GM21528 (cell line): ENCODE measurements around the gene TAS1R2.

Experiments used
- ATAC-seq: cut with Tn5 transposase; IDR thresholded peaks from one replicate; pipeline ENCODE4 v1.9.1; 2021; ENCODE audit warnings: mild to moderate bottlenecking, moderate library complexity; ENCODE audit not compliant: unreplicated experiment, low FRiP score

TAS1R2 gene

DNA sequence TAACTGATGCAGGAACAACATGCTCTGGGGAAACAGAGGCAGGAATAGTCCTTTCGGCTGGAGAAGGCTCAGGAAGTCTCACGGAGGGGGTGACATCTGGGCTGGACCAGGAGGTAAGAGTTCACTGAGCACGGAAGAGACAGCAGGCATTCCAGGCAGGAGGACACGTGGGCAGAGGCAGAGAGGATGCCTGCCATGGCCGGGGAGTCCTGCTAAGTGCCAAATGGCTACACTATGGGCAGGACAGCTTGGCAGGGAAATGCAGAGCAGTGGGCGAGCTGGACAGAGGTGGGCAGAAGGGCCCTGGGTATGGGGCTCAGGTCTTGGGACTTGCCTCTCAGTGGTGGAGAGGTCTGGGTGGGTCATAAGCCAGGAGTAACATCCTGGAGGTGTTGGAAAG, 25.3 kb upstream of the TAS1R2 start:
- no peak for ATAC-seq

DNA sequence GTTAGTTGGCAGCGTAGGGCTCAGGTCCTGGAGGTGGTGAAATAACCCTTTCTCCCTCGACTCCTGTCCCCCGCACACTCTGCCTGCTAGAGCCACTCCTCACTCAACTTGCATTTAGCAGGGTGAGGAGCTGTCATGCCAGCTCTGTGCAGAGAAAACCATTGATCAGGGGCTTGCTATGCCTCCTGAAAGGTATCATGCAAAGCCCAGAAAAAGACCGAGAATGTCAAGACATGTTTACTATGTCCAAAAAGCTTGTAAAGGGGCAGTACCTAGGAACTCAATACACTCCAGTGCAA, 24.9 kb upstream of the TAS1R2 start:
- ATAC-seq = no peak

GRCh38 chr1:18883636-18884418, 24.4 kb upstream of the TAS1R2 start:
- no peak for ATAC-seq

GRCh38 chr1:18883079-18883478, 23.6 kb upstream of the TAS1R2 start:
- no peak for ATAC-seq

DNA sequence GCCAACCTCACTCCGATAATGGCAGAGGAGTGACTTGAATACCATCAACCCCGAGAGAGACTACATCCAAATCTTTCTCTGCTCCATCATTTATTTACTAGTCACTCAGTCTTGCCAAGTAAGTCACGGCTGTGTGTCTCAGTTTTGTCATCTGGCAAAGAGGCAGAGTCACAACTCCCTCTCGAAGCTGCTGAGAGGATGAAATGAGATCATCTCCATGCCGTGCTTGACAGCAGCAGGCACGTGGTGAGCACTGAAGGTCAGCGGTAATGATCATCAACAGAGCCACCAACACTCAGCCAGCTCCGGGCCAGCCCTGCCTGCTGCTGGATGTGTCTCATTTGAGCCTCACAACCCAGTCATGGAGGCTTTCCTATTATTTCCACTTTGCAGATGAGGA, 23.0 kb upstream of the TAS1R2 start:
- no peak for ATAC-seq

DNA sequence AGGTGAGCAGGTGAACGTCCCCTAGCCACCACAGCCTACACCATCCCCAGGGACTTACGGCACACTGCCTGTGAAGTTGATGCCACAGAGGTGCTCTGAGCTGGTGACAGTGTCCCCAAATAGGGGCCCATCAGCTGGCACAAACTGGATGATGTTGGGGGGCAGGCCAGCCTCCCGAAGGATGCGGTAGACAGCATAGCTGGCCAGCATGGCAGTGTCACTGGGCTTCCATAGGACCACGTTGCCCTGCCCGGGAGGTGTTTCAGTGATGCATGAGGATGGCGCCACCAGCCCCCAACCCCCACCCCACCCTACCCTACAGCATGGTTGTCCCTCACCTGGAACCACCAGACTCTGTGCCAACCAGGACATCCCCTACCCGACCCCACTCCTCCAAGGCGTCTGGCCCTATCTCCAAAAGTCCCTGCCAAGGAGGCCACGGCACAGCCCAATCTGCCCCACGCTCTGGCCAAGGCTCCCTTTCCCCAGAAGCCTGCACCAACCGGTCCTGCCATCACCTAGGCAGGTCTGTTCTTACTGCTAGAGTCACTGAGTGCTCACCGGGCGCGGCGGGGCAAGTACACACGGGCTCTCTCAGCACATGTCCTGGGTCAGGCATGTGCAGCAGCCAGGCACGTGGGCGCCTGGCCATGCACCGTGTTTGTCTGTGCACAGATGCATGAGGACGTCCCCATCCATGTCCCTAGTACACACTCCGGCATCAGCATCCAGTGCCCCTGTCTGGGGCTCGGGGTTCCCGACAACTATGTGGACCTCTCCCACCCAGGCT, 22.4 kb upstream of the TAS1R2 start:
- ATAC-seq = no peak

DNA sequence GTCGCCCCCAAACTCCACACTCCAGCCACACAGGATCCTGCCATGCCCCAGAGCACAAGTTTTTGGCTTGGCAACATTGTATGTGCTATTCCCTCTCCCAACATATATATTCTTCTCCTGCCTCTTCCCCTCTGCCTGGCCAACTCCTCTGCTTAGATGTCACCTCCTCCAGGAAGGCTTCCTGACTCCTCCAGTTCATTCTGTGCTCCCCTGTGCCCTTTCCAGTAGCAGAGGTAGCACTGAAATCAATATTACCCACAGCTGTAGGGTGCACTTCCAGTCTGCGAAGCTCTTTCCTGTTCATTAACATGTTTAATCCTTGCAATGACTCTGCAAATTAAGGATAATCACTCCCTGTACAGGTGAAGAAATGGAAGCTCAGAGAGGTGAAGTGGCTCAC, 21.7 kb upstream of the TAS1R2 start:
- no peak for ATAC-seq

DNA sequence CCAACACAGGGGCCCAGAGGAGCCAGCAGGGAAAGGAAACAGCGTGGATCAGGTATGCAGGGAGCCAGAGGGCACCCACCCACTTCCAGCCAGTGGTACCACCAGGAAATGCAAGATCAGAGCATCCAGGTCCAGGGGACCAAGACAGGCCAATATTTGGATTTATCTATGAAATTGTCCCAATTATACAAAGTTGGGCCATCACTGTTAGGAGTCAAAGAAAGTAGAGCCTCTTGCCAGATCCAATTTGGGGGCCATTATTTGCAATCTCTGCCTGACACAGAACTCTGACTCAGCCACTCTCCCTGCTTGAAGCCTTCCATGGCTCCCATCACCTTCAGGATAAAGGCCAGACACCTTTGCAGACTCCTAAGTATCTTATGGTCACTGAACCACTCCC, 21.1 kb upstream of the TAS1R2 start:
- ATAC-seq = no peak

DNA sequence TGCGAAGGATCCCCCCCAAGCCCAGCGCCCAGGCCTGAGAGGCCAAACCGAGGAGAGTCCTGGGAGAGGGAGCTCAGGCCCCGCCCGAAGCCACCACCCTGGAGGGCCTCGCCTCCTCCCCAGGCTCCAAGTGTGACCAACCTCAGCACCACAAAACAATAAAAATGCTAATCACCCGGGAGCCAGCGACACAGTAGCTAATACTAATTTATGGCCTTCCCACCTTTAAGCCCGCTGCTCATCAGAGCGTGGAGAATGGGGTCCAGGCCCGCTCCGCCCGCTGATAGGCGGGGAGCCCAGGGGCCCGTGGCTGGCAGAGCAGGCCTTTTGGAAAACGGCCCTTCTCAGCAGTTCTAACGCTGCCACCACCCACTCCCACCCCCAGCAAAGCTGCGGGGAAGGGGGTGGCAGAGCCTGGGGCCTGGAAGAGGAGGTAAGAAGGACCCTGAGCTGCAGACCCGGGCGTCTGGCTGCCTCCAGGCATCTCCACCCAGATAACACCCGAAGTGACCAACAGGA, 20.4 kb upstream of the TAS1R2 start:
- ATAC-seq = no peak

DNA sequence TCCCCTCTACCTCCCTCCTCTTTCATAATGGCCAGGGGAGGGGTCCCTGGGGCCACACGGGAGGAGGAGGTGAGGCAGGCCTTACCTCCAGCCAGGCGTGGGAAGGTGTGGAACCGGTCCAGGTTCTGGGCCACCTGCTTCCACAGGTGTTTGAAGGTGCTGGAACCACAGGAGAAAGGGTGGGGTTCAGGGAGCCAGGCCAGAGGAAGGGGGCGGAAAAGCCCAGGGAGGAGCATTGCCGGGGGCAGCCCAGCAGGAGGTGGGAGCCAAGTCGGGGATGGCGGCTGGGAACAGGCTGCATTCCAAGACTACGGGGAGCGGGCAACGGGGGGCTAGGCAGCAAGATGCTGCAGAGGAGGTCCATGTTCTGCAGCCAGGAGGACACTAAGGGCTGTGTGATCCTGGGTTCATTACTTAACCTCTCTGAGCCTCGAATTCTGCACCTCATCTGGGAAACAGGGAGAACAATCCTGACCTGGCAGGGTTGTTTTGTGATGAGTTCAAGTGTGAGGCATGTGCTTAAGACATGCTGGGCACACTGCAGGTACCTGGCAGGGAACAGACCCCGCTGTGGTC, 19.8 kb upstream of the TAS1R2 start:
- no peak for ATAC-seq

DNA sequence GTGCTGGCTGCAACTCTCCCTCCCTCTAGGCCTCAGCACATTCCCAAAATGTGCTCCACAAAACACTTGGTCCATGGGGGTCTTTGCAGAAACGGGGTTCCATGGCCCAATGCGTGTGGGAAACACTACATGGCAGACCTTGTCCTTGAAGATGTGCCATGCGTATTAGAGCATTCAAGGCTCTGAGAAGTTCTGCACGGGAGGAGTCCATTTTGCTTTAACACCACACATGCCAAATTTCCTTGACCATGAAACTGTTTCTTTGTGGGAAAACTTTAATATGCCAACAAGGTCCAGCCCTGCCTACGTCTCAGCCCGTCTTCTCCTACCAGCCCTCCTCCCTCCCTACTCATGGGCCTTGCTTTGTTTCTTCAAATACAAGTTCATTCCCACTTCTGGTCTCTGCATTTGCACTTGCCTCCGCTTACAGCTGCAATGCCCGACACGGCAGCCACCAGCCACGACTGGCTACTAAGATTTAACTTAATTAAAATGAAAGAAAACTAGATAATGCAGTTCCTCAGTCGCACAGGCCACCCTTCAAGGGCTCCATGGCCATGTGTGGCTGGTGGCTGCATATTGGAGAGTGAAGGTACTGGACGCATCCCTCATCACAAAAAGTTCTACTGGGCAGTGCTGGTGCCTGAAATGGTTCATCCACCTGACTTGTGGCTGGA, 19.2 kb upstream of the TAS1R2 start:
- ATAC-seq = no peak

GRCh38 chr1:18877282-18877681, 17.8 kb upstream of the TAS1R2 start:
- no peak for ATAC-seq

DNA sequence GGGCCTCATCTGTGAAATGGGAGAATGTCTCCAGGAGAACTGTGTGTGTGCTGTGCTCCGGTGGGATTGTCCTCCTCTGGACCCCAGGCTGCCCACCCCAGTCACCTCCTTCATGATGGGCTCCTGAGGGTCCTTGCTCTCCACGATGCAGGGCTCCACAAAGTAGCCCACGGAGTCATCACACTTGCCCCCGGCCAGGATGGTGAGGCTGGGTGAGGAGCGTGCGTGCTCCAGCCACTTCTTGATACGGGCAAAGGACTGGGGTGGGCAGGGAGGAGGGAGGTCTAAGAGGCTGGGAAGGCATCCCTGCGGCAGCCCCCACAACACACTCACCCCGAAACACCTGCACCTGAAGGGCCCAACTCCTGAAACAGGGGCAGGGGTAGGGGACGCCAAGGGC, 16.8 kb upstream of the TAS1R2 start:
- no peak for ATAC-seq

DNA sequence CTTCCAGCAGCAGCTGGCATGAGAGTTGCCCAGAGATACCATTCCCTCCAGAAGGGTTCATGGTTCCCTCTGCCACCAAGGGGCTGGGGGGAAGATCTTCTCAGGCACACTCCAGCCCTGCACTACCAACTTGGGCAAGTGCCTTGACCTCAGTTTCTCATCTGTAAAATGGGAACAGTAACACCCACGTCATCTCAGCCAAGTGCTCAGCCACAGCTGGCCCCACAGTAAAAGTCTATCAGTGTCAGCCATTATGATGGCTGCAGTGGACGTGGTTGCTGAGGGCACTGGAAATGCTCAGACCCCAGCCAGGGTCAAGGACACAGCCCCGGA, 16.3 kb upstream of the TAS1R2 start:
- no peak for ATAC-seq

- ATAC-seq = no peak
Observed at GRCh38 chr1:18875107-18875795, 15.8 kb upstream of the TAS1R2 start.

- ATAC-seq = no peak
Observed at GRCh38 chr1:18874600-18874999, 15.1 kb upstream of the TAS1R2 start.

DNA sequence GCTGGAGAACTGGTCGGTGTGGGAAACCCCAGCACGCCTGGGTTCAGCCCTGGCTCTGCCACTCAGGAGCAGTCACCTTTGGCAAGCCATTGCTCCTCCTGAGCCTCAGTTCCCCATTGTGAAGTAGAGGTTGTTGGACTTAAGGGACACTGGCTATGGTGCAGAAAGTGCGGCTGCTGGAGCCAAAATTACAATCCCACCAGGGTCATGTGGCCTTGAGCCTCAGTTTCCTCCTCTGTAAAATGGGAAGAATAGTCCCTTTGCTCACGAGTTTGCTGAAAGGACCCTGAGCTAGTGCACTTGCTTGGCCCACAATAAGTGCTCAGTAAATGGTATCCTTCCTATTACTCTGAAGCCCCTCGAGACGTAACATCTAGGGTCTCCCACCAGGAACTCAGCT, 14.6 kb upstream of the TAS1R2 start:
- ATAC-seq = no peak

- ATAC-seq = no peak
Observed at GRCh38 chr1:18872071-18872611, 12.7 kb upstream of the TAS1R2 start.

DNA sequence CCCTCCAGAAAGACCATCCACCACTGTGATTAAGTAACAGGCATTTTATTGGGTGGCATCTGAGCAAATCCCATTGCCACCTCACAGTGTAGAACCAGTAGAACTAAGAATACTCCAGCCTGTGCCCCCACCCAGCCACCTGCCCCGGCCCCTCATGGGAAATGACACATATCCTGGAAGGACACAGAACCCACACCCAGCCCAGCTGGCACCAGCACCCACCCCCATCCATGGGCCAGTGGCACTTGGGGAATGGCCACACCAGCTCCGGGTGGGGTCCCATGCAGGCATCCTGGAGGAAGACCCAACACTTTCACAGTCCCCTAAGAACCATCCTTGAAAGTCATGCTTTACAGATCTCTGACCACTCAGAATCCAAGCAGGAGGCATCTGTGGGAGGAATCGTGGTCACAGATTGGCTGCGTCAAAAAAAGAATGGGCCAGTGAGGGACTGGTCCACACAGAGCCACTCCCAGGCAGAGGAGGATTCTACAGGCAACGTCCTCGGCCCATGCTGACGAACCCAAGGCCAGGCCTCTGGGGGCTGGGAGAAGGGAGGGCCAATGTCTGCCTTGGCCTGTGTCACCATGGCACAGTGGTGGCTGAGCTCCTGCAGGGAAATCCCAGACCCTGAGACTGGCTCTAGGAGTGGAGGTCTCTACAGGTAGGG, 12.1 kb upstream of the TAS1R2 start:
- no peak for ATAC-seq

DNA sequence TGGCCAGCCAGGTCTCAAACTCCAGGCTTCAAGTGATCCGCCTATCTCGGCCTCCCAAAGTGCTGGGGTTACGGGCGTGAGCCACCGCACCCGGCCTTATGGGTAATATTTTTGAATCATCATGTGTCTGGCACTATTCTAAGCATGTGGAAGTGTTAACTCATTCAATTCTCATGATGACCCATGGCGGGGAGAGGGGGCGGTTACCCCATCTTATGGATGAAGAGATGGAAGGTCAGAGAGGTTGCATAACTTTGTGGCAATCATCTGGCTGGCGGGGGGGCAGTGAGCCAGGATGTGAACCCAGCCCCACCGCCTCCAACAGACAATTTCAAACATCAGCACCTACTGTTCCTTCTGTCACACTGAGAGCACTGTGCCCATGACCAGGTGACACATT, 11.5 kb upstream of the TAS1R2 start:
- no peak for ATAC-seq
